KMS-11 (cell line): ENCODE results near the gene DIP2C.

ENCODE experiments used
- H2AFZ ChIP-seq: fragments of 200-600 bp; sonication (generic); 2 replicates; pipeline ENCODE4 v1.6.1; 2016; ENCODE audit warnings: antibody characterized with exemption, mixed run types, low read depth
- H3K27ac ChIP-seq: fragments of 200-600 bp; sonication (generic); 2 replicates; pipeline ENCODE4 v1.6.1; 2016; ENCODE audit warnings: mild to moderate bottlenecking, mixed run types
- H3K27me3 ChIP-seq: fragments of 200-600 bp; sonication (generic); 2 replicates; pipeline ENCODE4 v1.6.1; 2017; ENCODE audit warnings: mild to moderate bottlenecking, low read depth, mixed run types, moderate library complexity; ENCODE audit not compliant: insufficient read depth
- H3K36me3 ChIP-seq: fragments of 200-600 bp; sonication (generic); 2 replicates; pipeline ENCODE4 v1.6.1; 2017; ENCODE audit warnings: mild to moderate bottlenecking, mixed run types; ENCODE audit not compliant: insufficient read depth
- H3K4me1 ChIP-seq: fragments of 200-600 bp; sonication (generic); 2 replicates; pipeline ENCODE4 v1.6.1; 2016; ENCODE audit warnings: mild to moderate bottlenecking, low read depth, mixed run types; ENCODE audit not compliant: poor library complexity, severe bottlenecking
- H3K4me2 ChIP-seq: fragments of 200-600 bp; sonication (generic); 2 replicates; pipeline ENCODE4 v1.7.0; 2016; ENCODE audit warnings: mild to moderate bottlenecking, mixed run types
- H3K4me3 ChIP-seq: fragments of 200-600 bp; sonication (generic); IDR thresholded peaks from 2 replicates; pipeline ENCODE4 v1.6.1; 2017; ENCODE audit warnings: low read depth, low read length, mixed read lengths; ENCODE audit not compliant: insufficient read depth
- H3K79me2 ChIP-seq: fragments of 200-600 bp; sonication (generic); 2 replicates; pipeline ENCODE4 v1.6.1; 2016; ENCODE audit warnings: low read depth, mixed run types; ENCODE audit not compliant: insufficient read depth
- H3K9ac ChIP-seq: fragments of 200-600 bp; sonication (generic); 2 replicates; pipeline ENCODE4 v1.6.1; 2016; ENCODE audit warnings: mild to moderate bottlenecking, mixed run types
- H4K20me1 ChIP-seq: fragments of 200-600 bp; sonication (generic); 2 replicates; pipeline ENCODE4 v1.6.1; 2016; ENCODE audit warnings: mild to moderate bottlenecking, mixed run types; ENCODE audit not compliant: insufficient read depth
- CTCF ChIP-seq: fragments of 200-600 bp; sonication (generic); conservative IDR thresholded peaks from 2 replicates; pipeline ENCODE4 v1.6.1; 2017; ENCODE audit warnings: low read depth, mild to moderate bottlenecking, antibody characterized with exemption, low read length, moderate library complexity, mixed read lengths

Gene DIP2C

GRCh38 chr10:310371-310770 lies 379.1 kb downstream of the DIP2C start:
- Histone ChIP-seq H3K4me1 (no peaks in the 10 kb centered on the region), H3K9ac (no peak overlapping the region), H3K27ac (no peak overlapping the region), H4K20me1 (no peaks in the 10 kb centered on the region), H2AFZ (no peak overlapping the region), H3K4me2 (no peak overlapping the region), H3K36me3 (no peaks in the 10 kb centered on the region), H3K27me3 (no peaks in the 10 kb centered on the region), H3K4me3 (no peak overlapping the region), H3K79me2 (no peaks in the 10 kb centered on the region)
- TF ChIP-seq CTCF, result no peak

GRCh38 chr10:308572-309085 lies 380.8 kb downstream of the DIP2C start:
- H2AFZ ChIP-seq, result no peak overlapping the region
- no peak overlapping the region for H3K9ac ChIP-seq
- no peaks in the 10 kb centered on the region for H4K20me1 ChIP-seq
- no peak for TF ChIP-seq CTCF
- no peaks in the 10 kb centered on the region for H3K79me2 ChIP-seq
- H3K27me3 ChIP-seq, result no peaks in the 10 kb centered on the region
- no peaks in the 10 kb centered on the region for H3K36me3 ChIP-seq
- H3K27ac ChIP-seq, result no peak overlapping the region
- no peak overlapping the region for H3K4me3 ChIP-seq
- no peaks in the 10 kb centered on the region for H3K4me1 ChIP-seq
- H3K4me2 ChIP-seq, result no peak overlapping the region

- no peaks in the 10 kb centered on the region for H3K27me3 ChIP-seq
- no peak overlapping the region for H3K4me2 ChIP-seq
- no peak overlapping the region for H2AFZ ChIP-seq
- no peaks in the 10 kb centered on the region for H4K20me1 ChIP-seq
- H3K79me2 ChIP-seq, result no peaks in the 10 kb centered on the region
- no peaks in the 10 kb centered on the region for H3K4me1 ChIP-seq
- no peak for TF ChIP-seq CTCF
- H3K36me3 ChIP-seq, result no peaks in the 10 kb centered on the region
- no peak overlapping the region for H3K27ac ChIP-seq
- H3K9ac ChIP-seq, result no peak overlapping the region
- H3K4me3 ChIP-seq, result no peak overlapping the region
Observed at GRCh38 chr10:308101-308500, 381.4 kb downstream of the DIP2C start.

GRCh38 chr10:307659-308058 lies 381.8 kb downstream of the DIP2C start:
- no peaks in the 10 kb centered on the region for H3K4me1 ChIP-seq
- no peak for TF ChIP-seq CTCF
- no peaks in the 10 kb centered on the region for H3K79me2 ChIP-seq
- H3K4me2 ChIP-seq, result no peak overlapping the region
- no peak overlapping the region for H2AFZ ChIP-seq
- H3K9ac ChIP-seq, result no peak overlapping the region
- H3K36me3 ChIP-seq, result no peaks in the 10 kb centered on the region
- no peak overlapping the region for H3K27ac ChIP-seq
- no peaks in the 10 kb centered on the region for H3K27me3 ChIP-seq
- H3K4me3 ChIP-seq, result no peak overlapping the region
- H4K20me1 ChIP-seq, result no peaks in the 10 kb centered on the region
